ENCODE data around the gene MOB1A.
A peak's percentile ranks its signal among the peaks of the same experiment; 100 is the strongest.

Gene MOB1A

GRCh38 chr2:74178211-74179062 is at the start of gene MOB1A:
TSS of gene MOB1A (minus strand) at chr2:74178879. CDS start at chr2:74178674, 205 bp downstream.
- peak within 1 kb of the TSS; percentile 84 for H3K27ac ChIP-seq
- TF ChIP-seq ZFX (IDR thresholded peaks at IDR 0.05) (peak; percentile 81), CTCF (conservative IDR thresholded peaks at IDR 0.05) (no peak)

- TF ChIP-seq ZFX (IDR thresholded peaks at IDR 0.05) = no peak
- TF ChIP-seq CTCF (conservative IDR thresholded peaks at IDR 0.05) = no peak
- H3K27ac ChIP-seq = no peak overlapping the region
These were observed 49.0 kb upstream of the MOB1A start for GRCh38 chr2:74227646-74228045.

- H3K27ac ChIP-seq = no peak overlapping the region
- TF ChIP-seq CTCF (conservative IDR thresholded peaks at IDR 0.05) (no peak), ZFX (IDR thresholded peaks at IDR 0.05) (no peak)
These were observed 48.1 kb upstream of the MOB1A start for GRCh38 chr2:74226648-74227213.

- TF ChIP-seq CTCF (conservative IDR thresholded peaks at IDR 0.05) (no peak), ZFX (IDR thresholded peaks at IDR 0.05) (no peak)
- H3K27ac ChIP-seq = no peak overlapping the region
These were observed 47.2 kb upstream of the MOB1A start for GRCh38 chr2:74225698-74226459.

GRCh38 chr2:74223941-74224770 is 45.5 kb upstream of the MOB1A start:
- no peak overlapping the region for H3K27ac ChIP-seq
- TF ChIP-seq CTCF (conservative IDR thresholded peaks at IDR 0.05) (no peak), ZFX (IDR thresholded peaks at IDR 0.05) (no peak)

GRCh38 chr2:74222300-74222650 is 43.6 kb upstream of the MOB1A start:
- H3K27ac ChIP-seq = no peak overlapping the region

More at GRCh38 chr2:74222300-74222650, 43.6 kb upstream of the MOB1A start:
- no peak for TF ChIP-seq ZFX (IDR thresholded peaks at IDR 0.05)
- no peak for TF ChIP-seq CTCF (conservative IDR thresholded peaks at IDR 0.05)
